ENCODE results near the gene SELENON.

Gene SELENON

GRCh38 chr1:25810341-25811299 lies 10.6 kb downstream of the SELENON start:
- DNase-seq (ENCODE audit: low read depth in 2 of 2): peak; percentile 52 to 54

GRCh38 chr1:25811384-25812082 lies 11.5 kb downstream of the SELENON start:
- DNase-seq (ENCODE audit: low read depth in 2 of 2): no peak

- no peak for DNase-seq (ENCODE audit: low read depth in 2 of 2)
Observed at GRCh38 chr1:25813071-25813733, 13.2 kb downstream of the SELENON start.

DNA sequence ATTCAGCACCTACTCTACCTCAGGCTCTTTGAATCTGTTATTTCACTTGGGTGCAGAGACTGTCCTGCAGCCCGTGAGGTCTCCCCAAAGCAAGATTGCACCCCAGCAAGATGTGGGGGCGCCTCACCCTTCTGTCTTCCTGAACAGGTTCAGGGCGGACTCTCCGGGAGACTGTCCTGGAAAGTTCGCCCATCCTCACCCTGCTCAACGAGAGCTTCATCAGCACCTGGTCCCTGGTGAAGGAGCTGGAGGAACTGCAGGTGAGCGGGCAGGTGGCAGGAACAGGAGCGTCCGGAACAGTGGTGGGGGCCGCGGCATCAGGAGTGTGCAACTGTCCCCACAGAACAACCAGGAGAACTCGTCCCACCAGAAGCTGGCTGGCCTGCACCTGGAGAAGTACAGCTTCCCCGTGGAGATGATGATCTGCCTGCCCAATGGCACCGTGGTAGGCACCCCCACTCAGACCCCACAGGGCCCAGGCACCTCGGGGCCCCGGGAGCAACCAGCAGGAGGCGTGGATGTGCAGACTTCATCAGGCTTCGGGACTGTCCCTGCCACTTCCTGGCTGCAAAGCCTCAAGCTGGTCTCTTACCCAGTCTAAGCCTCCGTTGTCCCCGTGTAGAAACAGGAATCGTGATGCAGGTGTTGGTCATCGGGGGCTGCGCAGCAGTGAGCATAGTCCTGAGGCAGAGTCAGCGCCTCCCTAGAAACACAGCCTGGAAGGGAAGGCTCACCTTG lies 13.9 kb downstream of the SELENON start:
- no peak for DNase-seq (ENCODE audit: low read depth in 2 of 2)

DNA sequence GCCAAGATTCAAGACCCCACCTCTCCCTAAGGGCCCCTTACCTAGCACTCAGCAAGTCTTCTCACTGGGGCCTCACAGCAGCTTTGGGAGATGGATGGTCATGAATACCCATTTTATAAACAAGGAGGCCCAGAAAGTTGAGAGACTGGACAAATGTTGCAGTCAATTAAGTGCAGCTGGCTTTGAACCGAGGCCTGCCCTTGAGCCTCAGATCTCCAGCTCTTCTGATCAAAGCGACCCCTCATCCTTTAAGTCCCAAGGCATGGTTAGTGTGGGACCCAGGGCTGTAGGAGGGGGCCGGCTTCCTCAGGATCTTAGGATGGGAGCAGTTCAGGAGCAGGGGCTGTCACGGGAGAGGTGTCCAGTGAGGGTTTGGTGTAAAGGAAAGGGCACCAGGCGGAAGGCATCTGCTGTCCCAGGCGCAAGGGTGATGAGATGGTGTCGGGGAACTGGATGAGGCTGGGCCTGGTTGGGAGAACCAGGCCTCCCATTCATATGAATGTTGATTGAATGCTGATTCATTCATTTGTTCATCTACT lies 14.6 kb downstream of the SELENON start:
- no peak for DNase-seq (ENCODE audit: low read depth in 2 of 2)

DNA sequence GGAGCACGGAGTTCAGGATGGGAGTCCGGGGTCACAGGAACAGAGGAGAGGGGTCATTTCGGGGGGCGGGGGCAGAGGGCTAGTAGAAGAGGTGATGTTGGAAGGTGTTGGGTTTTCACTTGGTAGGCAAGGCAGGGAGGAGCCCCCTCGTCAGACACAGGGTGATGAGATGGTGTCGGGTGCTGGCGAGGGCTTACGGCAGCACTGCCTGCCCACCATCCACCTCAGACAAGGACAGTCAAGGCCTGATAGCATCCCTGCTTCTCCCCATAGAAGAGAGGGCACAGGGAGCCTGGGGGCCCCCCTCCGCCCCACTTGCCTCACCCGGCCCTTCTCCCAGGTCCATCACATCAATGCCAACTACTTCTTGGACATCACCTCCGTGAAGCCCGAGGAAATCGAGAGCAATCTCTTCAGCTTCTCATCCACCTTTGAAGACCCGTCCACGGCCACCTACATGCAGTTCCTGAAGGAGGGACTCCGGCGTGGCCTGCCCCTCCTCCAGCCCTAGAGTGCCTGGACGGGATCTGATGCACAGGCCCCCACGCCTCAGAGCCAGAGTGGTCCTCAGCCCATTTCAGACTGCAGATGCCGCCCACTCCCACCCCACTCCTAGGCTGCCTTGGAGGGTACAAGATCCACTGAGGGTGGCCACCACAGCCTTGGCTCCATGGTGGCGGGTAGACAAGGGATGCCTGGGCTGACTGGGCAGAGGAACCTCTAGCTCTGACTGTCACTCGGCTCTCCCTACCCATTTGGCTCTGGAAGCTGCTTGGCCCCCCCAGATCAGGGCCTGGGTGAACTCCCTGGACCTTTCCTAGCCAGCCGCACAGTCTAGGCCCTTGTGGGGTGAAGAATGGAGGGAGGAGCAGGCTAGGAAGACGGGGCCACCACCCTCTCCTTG lies 15.5 kb downstream of the SELENON start:
- no peak for DNase-seq (ENCODE audit: low read depth in 2 of 2)

- no peak for DNase-seq (ENCODE audit: low read depth in 2 of 2)
Observed at GRCh38 chr1:25816112-25816718, 16.2 kb downstream of the SELENON start.

DNA sequence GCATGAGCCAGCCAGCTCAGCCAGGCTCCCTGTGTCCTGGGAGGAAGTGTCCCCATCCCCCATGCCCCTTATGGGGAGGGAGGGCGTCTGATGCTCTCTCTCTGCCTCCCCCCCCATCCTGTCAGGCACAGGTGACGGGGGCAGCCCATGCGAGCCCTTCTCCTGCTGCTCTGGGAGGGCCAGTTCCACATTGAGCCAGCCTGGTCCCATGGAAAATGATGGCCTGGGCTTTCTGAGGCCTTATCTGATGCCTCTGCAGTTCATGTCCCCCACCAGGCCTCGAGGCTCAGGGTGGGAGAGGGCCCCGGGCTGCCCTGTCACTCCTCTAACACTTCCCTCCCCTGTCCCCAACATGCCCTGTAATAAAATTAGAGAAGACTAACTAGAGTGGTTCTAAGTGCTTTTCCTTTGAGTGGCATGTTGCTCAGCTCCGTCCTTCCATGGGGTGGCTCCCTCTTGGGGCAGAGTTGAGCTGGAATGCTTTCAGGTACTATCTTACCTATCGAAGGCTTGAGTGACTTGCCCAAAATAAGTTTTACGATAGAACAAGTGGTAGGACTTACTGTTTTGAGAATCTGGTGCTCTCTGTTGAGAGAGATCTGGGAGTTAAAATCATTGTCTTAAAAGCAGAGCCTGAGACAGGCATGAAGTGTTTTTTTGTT lies 18.0 kb downstream of the SELENON start:
- no peak for DNase-seq (ENCODE audit: low read depth in 2 of 2)

DNA sequence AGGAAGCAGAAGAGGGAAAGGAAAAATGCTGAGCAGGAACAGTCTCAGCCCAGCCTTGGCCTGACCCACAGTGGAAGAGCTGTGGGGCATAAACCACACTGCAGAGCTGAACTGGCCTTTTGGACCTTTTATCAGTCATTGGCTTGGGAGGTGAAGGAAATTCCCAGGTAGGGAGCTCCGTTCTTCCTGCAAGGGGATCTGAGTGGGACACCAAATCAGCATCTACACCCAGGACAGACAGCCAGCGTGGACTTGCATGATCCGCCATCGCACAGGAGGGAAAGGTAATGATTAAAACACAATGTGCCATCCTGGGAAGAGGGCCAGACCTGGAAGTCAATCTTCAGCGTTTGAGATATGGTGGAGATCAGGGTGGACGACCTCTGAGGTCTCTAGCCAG lies 18.6 kb downstream of the SELENON start:
- no peak for DNase-seq (ENCODE audit: low read depth in 2 of 2)

- peak; percentile 93 to 94 for DNase-seq (ENCODE audit: low read depth in 2 of 2)
Observed at GRCh38 chr1:25819491-25820246, 19.7 kb downstream of the SELENON start, which contains the start of gene MTFR1L. TSS of gene MTFR1L (plus strand) at chr1:25819954. CDS start at chr1:25823105, 3,151 bp downstream.

GRCh38 chr1:25820247-25821111 lies 20.5 kb downstream of the SELENON start:
- DNase-seq (ENCODE audit: low read depth in 2 of 2): peak; percentile 51 to 54

GRCh38 chr1:25821112-25821476 lies 21.1 kb downstream of the SELENON start:
- DNase-seq (ENCODE audit: low read depth in 2 of 2): no peak

DNA sequence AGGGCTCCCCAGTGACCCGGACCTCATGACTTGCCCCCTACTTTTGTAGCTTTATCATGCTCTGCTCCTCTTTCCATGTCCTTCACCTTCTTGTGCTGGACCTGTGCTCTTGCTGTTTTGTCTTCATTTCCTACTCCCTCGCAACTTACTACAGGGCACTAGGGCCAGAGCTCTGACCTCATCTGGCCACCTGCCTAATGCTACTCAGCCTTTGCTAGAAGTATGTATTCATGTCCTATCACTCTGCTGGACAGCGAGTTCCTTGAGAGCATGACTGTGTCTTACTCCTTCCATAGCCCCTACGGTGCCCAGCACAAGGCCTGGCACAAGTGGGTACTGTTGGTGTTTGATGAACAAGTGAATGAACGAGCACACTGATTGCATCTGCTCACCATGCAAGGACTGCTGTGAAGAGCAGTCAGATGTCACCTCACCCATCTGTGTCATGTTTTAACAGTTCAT lies 21.7 kb downstream of the SELENON start:
- DNase-seq (ENCODE audit: low read depth in 2 of 2): no peak

DNA sequence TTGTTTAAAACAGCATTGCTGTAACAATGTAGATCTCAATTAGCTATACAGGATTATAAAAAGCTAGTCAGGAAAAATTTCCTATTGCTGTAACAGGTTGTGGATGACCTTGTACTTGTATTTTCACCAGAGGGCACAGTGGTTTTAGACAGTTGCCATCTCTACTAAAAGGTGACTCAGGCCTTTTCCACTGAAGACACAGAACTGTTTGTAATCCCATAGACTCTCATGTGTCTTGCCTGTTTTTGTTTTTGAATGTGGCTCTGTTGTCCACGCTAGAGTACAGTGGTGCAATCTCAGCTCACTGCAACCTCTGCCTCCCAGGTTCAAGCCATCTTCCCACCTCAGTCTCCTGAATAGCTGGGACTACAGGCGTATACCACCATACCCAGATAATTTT lies 25.6 kb downstream of the SELENON start:
- no peak for DNase-seq (ENCODE audit: low read depth in 2 of 2)

DNA sequence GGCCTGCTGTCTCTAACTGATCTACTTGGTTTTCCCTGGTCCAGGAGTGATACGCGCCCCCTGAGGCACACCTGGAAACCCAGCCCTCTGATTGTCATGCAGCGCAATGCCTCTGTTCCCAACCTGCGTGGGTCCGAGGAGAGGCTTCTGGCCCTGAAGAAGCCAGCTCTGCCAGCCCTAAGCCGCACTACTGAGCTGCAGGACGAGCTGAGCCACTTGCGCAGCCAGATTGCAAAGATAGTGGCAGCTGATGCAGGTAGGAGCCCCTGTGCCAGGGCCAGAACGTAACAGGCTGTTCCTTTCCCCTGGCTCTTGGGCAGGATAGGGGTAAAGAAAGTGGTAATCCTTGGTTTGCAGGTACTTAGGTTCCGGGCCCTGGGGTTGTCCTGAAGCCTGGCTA lies 26.6 kb downstream of the SELENON start:
- no peak for DNase-seq (ENCODE audit: low read depth in 2 of 2)

GRCh38 chr1:25828491-25828890 lies 28.5 kb downstream of the SELENON start:
- DNase-seq (ENCODE audit: low read depth in 2 of 2): no peak

- DNase-seq (ENCODE audit: low read depth in 2 of 2): no peak
Observed at GRCh38 chr1:25829046-25829445, 29.1 kb downstream of the SELENON start.

Data from stimulated activated CD8-positive, alpha-beta memory T cell treated with anti-CD3 and anti-CD28 coated beads, Interleukin-15, amount 100 ng/mL, for 48 hours (primary cell).